PC-3 (cell line): ENCODE data around the gene IGFBP3.

Experiments
- EZH2 ChIP-seq: fragments of 300-600 bp; sonication (generic); IDR thresholded peaks from one replicate; pipeline ENCODE4 v1.6.1; 2017; ENCODE audit warnings: antibody characterized with exemption, mild to moderate bottlenecking, low read length; ENCODE audit not compliant: unreplicated experiment
- TF ChIP-seq, protein P1 (sequence below): fragments of 300-600 bp; sonication (generic); conservative IDR thresholded peaks from 2 replicates; pipeline ENCODE4 v1.5.1; 2017; ENCODE audit warnings: antibody characterized with exemption, low read depth, mild to moderate bottlenecking, low read length

DNA sequence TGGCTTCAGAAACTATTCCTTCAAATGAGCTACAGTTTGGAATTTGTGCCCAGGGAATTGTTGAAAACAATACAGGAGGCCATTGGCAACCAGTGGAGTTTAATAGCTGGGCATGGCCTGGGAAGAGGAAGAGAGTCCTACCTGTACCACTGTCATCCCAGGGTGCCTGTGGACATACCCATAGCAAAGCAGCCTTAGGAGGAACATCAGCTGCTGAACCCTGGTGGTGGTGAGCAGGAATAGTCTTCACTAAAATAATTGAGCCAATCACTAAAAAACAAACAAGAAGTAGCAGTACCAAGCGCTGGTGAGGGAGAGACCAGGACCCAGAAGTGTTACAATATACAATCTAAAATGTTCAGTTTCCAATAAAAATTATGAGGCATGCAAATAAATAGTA lies 18.3 kb downstream of the IGFBP3 start:
- TF ChIP-seq, protein P1, sequence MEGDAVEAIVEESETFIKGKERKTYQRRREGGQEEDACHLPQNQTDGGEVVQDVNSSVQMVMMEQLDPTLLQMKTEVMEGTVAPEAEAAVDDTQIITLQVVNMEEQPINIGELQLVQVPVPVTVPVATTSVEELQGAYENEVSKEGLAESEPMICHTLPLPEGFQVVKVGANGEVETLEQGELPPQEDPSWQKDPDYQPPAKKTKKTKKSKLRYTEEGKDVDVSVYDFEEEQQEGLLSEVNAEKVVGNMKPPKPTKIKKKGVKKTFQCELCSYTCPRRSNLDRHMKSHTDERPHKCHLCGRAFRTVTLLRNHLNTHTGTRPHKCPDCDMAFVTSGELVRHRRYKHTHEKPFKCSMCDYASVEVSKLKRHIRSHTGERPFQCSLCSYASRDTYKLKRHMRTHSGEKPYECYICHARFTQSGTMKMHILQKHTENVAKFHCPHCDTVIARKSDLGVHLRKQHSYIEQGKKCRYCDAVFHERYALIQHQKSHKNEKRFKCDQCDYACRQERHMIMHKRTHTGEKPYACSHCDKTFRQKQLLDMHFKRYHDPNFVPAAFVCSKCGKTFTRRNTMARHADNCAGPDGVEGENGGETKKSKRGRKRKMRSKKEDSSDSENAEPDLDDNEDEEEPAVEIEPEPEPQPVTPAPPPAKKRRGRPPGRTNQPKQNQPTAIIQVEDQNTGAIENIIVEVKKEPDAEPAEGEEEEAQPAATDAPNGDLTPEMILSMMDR, result no peak
- TF ChIP-seq EZH2, result no peak
